GM19455 (cell line): ENCODE measurements around the gene CITED2.
"Not testable (repeated sequence)": the region's sequence is repeated elsewhere in the genome, so short reads cannot be mapped to it uniquely, and the experiment has no call there.

ENCODE experiments used
- ATAC-seq: cut with Tn5 transposase; IDR thresholded peaks from one replicate; pipeline ENCODE4 v1.9.1; 2021; ENCODE audit not compliant: unreplicated experiment

CITED2 gene, protein sequence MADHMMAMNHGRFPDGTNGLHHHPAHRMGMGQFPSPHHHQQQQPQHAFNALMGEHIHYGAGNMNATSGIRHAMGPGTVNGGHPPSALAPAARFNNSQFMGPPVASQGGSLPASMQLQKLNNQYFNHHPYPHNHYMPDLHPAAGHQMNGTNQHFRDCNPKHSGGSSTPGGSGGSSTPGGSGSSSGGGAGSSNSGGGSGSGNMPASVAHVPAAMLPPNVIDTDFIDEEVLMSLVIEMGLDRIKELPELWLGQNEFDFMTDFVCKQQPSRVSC

GRCh38 chr6:139374357-139375225 is at the start of gene CITED2:
CITED2 (minus strand) TSS chr6:139374648; CDS start chr6:139373944, 704 bp downstream.
- peak; percentile 67 for ATAC-seq

DNA sequence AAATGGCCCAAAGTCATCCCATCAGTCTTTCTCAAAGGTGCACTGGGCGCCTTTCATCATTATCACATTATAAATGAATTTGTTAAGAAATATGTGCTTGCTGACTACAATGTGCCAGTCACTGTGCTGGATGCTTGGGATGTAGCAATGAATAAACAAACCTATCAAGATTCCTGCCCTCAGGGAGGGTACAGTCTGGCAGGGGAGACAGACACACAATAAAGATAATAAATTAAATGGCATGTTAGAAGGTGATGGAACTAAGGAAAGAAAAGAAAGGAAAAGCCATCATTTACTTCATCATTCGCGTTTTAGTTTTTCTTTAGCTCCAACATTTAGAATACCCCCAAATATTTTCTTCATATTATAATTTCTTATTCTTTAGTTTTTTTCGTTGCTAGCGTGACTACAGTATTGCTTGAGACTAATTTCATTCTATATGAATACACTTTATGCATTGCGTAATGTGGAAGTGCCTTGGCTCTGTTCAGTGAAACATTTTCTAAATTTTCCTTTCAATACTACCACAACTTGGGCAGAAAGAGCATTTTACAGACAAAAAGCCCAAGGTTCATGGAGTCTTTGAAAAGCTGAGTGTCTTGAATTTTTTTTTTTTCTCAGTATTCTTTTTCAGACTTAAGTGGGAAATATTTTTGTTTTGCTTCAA is 48.7 kb upstream of the CITED2 start:
- ATAC-seq: no peak

GRCh38 chr6:139422105-139423036 is 47.9 kb upstream of the CITED2 start:
- no peak for ATAC-seq

DNA sequence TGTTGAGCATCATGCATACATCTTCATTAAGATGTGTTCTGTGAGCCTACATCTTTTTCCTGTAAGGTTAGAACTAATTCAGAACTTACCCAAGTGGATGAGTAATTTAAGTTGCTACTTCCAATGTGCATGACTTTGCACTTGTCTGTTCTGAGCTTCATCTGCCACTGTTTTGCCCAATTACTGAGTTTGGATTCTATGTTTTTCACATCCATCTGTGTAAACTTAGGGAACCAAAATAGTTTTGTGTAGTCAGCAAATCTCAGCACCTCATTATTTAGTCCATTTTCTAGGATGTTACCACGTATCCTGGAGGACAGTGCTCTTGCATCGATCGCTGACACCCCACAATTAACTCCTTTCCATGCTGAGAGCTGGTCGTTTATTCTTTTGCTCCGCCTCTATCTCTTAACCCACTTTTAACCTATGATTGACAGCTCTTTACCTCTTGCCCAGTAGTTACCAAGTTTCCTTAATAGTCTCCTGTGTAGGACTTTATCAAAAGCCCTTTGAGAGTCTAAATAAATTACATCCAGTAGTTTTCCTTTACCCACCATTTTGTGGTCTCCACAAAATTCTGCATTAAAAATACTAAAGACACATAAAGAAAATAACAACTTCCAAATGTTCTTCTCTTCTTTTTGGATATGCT is 44.2 kb upstream of the CITED2 start:
- no peak for ATAC-seq

DNA sequence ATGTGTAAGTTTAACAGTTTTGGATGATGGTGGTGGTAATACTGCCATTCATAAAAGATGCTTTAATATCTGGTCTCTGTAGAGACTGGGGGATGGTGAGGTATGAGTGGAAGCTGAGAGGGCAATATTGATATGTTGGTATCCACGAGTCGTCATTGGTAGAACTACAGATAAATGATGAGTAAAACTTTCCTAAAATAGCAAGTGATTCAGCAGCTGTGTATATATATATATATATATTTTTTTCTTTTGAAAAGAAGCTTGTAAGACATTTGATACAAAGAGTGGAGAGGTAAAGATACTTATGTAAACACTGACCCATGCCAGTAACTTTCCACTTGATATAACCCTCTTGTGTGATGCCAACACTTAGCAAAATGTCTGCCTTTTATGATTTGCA is 41.7 kb upstream of the CITED2 start:
- ATAC-seq: no peak

GRCh38 chr6:139415365-139415764 is 40.9 kb upstream of the CITED2 start:
- no peak for ATAC-seq

DNA sequence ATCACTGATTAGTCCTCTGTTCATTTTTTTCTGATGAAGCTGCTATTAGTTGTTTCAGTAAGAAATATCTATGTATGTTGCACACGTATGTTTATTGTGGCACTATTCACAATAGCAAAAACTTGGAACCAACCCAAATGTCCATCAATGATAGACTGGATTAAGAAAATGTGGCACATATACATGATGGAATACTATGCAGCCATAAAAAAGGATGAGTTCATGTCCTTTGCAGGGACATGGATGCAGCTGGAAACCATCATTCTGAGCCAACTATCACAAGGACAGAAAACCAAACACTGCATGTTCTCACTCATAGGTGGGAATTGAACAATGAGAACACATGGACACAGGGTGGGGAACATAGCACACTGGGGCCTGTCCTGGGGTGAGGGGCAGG is 37.7 kb upstream of the CITED2 start:
- not testable (repeated sequence) for ATAC-seq

DNA sequence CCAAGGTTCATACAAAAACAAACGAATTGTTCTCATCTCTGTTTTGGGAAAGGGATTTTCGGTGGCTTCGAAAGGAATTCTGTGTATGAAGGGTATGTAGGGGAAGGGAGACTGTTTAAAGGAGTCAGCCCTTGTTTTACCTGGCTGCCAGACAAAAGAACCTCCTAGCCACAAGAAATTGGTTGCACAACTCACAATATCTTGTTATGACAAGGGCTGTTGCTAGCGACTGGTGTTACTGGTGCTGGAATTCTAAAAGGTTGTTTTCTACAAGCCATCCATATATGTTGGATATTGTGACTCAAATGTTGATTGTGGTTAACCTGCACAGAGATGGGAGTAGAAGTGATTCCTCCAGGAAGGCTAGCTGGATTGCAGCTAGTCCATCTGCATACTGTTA is 34.6 kb upstream of the CITED2 start:
- no peak for ATAC-seq

DNA sequence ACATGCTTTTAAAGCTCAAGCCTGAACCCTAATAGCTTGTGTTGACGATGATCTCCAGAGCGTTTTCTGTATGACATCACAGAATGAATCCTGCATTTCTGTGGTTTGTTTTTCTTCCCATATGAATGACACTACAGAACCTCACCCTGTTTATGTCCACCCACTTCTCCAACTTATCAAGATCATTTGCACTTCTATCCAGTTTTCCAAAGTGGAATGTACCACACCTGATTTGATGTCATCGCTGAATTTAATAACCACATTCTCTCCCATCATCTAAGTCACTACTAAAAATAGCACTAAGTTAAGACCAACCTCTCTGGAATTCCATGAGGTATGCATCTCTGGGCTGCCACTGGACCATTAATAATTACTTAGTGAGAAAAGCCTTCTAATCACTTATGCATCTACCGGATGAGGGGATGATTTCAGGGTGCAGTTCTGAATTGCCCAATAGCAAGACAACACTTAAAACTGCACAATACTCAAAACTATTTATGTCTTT is 33.3 kb upstream of the CITED2 start:
- ATAC-seq: no peak

DNA sequence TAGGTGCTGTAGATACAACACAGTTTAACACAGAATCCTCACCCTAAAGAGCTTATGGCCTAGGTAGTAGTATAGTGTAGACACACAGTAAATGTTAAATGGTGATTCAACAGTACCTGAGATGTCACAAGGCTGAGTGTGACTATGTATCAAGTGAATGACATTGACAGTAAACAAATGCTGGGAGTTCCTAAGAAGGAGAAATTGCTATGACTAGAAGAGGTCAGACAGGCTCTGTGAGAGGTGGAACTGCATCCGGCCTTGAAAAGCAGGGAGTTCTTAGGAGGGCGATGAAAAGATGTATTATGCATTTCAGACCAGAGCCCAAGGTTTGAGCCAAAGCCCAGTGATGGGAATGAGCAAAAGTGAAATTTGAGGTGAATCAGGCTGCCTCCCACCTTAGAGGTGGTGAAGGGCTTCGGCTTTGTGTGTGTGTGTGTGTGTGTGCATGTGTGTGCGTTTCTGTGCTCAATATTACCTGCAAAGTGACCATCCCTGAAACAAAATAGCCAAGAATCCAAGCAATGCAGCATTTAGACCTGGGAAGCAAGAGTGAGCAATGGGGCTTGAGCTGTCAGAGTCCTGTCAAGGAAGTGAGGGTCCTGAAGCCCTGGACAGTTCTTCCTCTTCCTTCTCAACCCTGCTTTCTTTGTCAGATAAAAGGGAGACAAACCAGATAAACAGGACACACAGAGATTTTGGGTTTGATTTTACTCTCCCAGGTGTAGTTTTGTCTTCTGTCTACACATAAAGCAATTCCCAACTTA is 32.3 kb upstream of the CITED2 start:
- no peak for ATAC-seq

DNA sequence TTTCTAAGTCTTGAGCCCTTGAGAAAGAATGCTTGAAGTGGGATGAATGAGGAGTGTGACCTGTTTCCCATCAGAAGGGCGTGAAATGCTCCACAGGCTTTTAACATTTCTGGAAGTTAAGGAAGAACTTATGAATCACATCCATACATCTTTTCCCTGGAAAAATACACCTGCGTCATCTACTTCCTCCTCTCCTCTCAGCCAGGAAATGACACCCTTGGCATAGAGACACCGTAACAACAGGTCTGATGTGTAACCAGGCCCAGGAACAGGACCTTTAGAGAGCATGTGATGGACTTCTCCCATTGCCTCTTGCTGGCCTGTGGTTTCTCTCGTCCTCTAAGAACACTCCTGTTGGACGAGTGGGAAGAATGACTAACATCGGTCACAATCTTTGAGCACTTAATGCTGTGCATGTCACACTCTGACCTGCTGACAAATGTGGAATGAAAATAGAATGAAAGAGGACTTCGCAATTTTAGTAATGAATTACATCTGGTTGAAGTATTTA is 28.5 kb upstream of the CITED2 start:
- no peak for ATAC-seq

DNA sequence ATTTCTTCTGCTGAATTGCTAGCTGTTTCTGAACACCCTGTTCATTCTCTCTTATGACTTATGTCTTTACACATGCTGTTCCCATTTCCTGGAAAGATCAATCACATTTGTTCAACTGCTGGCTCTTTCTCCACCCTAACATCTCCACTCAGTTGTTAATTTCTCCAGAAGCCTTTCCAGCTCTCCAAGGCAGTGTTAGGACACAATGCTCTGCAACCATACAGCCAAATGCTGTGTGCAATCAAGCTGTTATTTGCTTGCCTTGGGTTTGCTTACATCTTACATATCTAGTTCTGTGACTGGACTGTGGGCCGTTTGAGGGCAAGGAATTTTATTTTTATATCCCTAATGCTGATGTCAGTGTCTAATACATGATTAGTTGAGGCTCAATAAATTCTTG is 24.2 kb upstream of the CITED2 start:
- ATAC-seq: no peak

- ATAC-seq: no peak
These were observed 21.4 kb upstream of the CITED2 start for GRCh38 chr6:139395891-139396301.

- no peak for ATAC-seq
These were observed 20.9 kb upstream of the CITED2 start for GRCh38 chr6:139395371-139395770.

DNA sequence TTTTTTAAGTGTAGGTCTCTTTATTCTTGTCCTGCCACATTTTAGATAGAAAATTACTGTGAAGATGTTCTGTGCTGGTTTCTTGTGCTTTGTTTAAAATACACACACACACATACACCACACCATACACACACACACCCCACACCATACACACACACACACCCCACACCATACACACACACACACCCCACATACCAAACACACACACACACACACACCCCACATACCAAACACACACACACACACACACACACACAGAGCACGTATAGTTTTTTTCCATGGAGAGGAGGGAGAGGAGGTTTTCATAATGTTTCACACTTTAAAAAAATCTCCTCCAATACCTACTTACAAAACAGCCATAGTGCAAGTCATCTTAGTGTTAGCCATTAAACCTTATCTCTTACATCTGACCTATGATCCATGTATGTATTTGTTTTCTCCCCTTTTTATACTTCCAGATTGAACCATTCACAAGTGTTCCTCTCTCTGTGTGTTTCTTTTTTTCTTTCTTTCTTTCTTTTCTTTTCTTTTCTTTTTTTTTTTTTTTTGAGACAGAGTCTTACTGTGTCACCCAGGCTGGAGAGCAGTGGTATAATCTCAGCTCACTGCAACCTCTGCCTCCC is 19.7 kb upstream of the CITED2 start:
- no peak for ATAC-seq

DNA sequence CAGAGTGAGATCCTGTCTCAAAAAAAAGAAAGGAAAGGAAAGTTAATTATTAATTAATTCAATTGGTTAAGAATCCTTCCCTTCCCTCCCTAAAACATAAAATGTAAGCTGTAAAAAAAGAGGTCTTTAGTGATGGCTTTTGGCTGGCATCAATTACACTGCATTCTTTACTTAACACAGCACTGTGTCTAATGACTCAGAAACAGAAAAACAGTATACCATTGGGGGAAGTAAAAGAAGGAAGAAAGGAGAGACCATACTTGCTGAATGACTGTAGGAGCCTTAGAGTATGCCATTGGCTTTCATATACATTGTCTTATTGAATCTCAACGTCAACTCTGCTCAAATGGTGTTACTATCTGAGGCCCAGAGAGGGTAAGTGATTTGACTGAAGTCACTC is 18.3 kb upstream of the CITED2 start:
- peak; percentile 97 for ATAC-seq

DNA sequence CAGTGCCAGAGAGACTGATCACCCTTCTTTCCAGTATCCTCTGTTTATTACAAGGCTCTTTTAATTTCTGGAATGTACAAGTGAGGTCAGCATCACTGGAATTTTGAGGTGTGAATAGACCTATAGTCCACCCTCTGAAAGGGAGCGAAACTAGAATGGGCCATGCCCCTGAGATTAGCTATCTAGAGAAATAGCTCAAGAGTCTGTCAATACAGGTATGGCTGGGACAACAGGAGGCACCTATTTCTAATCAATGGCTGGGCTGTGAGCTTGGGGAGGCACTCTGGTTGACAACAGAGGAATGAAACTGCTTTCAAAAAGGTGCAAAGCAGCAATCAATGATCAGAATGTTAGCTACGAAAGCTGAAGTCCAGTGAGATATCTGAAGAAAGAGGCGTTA is 17.3 kb upstream of the CITED2 start:
- no peak for ATAC-seq

DNA sequence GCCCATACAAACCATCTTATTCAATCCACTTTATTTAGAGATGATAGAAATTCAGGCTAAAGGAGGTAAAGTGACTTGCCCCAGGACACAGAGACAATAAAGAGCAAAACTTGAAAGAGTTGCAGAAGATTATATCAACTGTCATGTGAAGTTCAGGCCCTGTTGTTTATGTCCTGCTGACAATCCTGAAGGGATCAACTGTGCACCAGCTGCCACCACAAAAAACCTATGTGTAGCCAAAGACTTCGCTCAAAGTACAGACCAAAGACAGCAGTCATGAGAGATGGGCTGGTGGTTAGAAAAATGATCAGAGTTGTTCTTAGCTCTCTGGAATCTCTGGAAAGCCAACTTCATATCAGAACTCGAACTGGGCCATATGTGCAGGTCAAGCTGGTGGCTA is 16.0 kb upstream of the CITED2 start:
- ATAC-seq: no peak

DNA sequence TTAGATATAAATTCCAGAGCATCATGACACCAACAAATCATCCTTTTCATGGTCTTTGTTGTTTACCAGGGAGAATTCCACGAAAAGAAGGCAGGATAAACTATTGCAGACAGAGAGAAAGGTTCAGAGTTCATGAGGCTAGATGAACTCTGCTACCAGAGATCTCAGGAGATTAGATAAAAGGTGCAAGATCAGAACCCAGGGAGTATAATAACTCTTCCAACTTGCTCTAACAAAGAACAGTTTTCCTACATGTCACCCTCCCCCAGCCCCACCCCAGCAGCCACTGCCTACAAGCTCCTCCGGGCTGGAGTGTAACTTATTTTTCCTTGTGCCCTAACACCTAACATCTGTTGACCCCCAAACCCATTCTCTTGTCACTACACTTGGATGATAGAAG is 13.9 kb upstream of the CITED2 start:
- ATAC-seq: no peak
